Lower leg skin (tissue), 3 donors: ENCODE results near the gene THSD7B.

Source experiments
- CTCF ChIP-seq, 3 donors: fragments of 450-650 bp; IDR thresholded peaks; one replicate each; pipeline ENCODE4 v1.5.1; 2016; ENCODE audit warnings: antibody characterized with exemption in 3 of 3, mild to moderate bottlenecking in 3 of 3, moderate library complexity in 2 of 3
- POLR2A ChIP-seq, 2 donors: fragments of 450-650 bp; IDR thresholded peaks; one replicate each; pipeline ENCODE4 v1.6.1; 2016 to 2017; ENCODE audit warnings: antibody characterized with exemption in 2 of 2, mild to moderate bottlenecking in 1 of 2, moderate library complexity in 1 of 2

GRCh38 chr2:137383391-137383790, 618.0 kb downstream of the THSD7B start:
- TF ChIP-seq CTCF (IDR thresholded peaks at IDR 0.05): no peak
- no peak for TF ChIP-seq POLR2A (IDR thresholded peaks at IDR 0.05)
